ENCODE data around the gene AGFG1.

DNA sequence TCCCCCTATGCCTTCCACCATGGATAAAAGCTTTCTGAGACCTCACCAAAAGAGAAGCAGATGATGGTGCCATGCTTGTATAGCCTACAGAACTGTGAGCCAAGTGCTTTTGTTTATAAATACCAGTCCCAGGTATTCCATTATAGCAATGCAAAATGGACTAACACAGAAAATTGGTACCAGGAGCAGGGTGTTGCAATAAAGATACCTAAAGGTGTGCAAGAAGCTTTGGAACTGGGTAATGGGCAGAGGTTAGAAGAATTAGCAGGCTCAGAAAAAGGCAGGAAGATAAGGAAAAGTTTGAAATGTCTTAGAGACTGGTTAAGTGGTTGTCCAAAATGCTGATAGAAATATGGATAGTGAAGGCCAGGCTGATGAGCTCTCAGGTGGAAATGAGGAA is 110.4 kb downstream of the AGFG1 start:
- TF ChIP-seq CTCF (IDR thresholded peaks at IDR 0.05) (no peak), POLR2A (IDR thresholded peaks at IDR 0.05) (no peak)

All from testis (tissue), 2 donors.